HepG2 (cell line): ENCODE results near the gene DUOXA1. TPM values are rescaled to one million over a fixed set of nuclear protein-coding genes. Genes with fewer than 3 reads are reported as not detected.

Source experiments
- ASH2L ChIP-seq: fragments of 300-600, 200-600 bp; sonication (generic); IDR thresholded peaks from 2 replicates; pipeline ENCODE4 v1.7.0; 2017; ENCODE audit warnings: low read depth, mild to moderate bottlenecking, moderate library complexity, mixed read lengths, low read length; ENCODE audit not compliant: insufficient read length
- FOXK2 ChIP-seq: fragments of 450-650 bp; IDR thresholded peaks from 2 replicates; pipeline ENCODE4 v1.6.1; 2016
- HDAC2 ChIP-seq: sonication (generic); formaldehyde crosslinking; IDR thresholded peaks from 2 replicates; pipeline ENCODE4 v1.4.0; 2020; ENCODE audit warnings: missing genetic modification reagents
- KLF11 ChIP-seq: IDR thresholded peaks from 2 replicates; pipeline ENCODE4 v1.6.1; 2016; ENCODE audit warnings: missing compliant biosample characterization
- KLF13 ChIP-seq: sonication (generic); formaldehyde crosslinking; IDR thresholded peaks from 2 replicates; pipeline ENCODE4 v1.4.0; 2020; ENCODE audit warnings: mild to moderate bottlenecking, missing genetic modification reagents
- TRIM22 ChIP-seq: fragments of 450-650 bp; IDR thresholded peaks from 2 replicates; pipeline ENCODE4 v1.6.1; 2017
- ZNF318 ChIP-seq: sonication (generic); formaldehyde crosslinking; IDR thresholded peaks from 2 replicates; pipeline ENCODE4 v1.4.0; 2020; ENCODE audit warnings: mild to moderate bottlenecking, missing genetic modification reagents
- ZNF362 ChIP-seq: sonication (generic); formaldehyde crosslinking; IDR thresholded peaks from 2 replicates; pipeline ENCODE4 v1.4.0; 2020; ENCODE audit warnings: missing genetic modification reagents, mild to moderate bottlenecking, borderline replicate concordance
- polyA plus RNA-seq, 8 experiments: library from polyadenylated mRNA; depleted of rRNA in 3 of 8; stranded (reverse) in 7 of 8; unstranded in 1 of 8; fragments of >200 nt; fragmentation: Illumina TruSeq in 4 of 8; extraction: Trizol in 4 of 8; gene quantifications; 2 replicates each; pipeline versions ENCODE4 v1.2.1 to v1.2.3, GENCODE V29; 2011 to 2016; ENCODE audit warnings: low read depth in 4 of 8, missing spikeins in 1 of 8, mixed read lengths in 1 of 8; ENCODE audit not compliant: insufficient read depth in 1 of 8
- total RNA-seq, 5 experiments: library from RNA; depleted of rRNA; stranded (reverse); fragments of >200 nt; fragmentation: Illumina TruSeq; extraction: Trizol; gene quantifications; 2 replicates each; pipeline ENCODE4 v1.2.3, GENCODE V29; 2016; ENCODE audit warnings: low read depth in 1 of 5

The DUOXA1 gene
- total and polyA plus RNA-seq, 2 of the 13 experiments (the other 11 are each of a cell fraction or from before 2014, with no cell fraction given) = not detected

GRCh38 chr15:45137703-45138102 lies 8.0 kb upstream of the DUOXA1 start (continued):
- TF ChIP-seq ZNF318 = no peak
- TF ChIP-seq TRIM22 = no peak
- no peak for TF ChIP-seq KLF13 (CRISPR knock-in tag)
- TF ChIP-seq HDAC2 = no peak
- no peak for TF ChIP-seq ZNF362 (CRISPR knock-in tag)
- no peak for TF ChIP-seq FOXK2
- no peak for TF ChIP-seq ASH2L
- TF ChIP-seq KLF11 = no peak
